CD1c-positive myeloid dendritic cell (primary cell): ENCODE measurements around the gene ATPAF2.

ENCODE experiments used
- DNase-seq: peaks from one replicate; pipeline ENCODE4 v3.0.0-alpha.2; 2016; ENCODE audit errors: extremely low spot score

The ATPAF2 gene

DNA sequence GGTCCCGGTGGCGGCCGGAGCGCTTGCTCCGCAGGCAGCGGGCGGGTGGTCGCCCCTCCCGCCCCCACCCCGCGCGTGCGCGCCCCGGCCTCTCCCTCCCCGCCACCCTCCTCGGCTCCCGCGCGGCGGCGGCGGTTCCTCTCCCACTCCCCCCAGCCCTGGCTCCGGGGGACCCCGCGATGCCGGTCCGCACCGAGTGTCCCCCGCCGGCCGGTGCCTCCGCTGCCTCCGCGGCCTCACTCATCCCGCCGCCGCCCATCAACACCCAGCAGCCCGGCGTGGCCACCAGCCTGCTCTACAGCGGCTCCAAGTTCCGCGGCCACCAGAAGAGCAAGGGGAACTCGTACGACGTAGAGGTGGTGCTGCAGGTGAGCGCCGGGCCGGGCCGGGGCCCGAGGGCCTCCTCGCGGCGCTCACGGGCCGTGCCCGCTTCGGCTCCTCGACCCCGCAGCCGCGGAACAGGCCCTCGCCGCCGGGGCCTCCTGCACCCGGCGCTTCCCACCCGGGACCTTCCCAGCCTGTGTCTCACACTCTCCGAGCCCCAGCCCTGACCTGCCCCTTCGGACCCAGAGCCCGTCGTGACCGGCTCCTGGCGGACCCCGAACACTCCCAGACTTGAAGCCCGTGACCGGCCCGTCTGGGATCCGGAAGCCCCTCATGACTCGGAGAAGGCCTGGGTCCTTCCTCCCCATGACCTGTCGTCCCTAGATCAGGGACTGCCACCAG lies 730 bp upstream of the ATPAF2 start:
- no peak for DNase-seq

DNA sequence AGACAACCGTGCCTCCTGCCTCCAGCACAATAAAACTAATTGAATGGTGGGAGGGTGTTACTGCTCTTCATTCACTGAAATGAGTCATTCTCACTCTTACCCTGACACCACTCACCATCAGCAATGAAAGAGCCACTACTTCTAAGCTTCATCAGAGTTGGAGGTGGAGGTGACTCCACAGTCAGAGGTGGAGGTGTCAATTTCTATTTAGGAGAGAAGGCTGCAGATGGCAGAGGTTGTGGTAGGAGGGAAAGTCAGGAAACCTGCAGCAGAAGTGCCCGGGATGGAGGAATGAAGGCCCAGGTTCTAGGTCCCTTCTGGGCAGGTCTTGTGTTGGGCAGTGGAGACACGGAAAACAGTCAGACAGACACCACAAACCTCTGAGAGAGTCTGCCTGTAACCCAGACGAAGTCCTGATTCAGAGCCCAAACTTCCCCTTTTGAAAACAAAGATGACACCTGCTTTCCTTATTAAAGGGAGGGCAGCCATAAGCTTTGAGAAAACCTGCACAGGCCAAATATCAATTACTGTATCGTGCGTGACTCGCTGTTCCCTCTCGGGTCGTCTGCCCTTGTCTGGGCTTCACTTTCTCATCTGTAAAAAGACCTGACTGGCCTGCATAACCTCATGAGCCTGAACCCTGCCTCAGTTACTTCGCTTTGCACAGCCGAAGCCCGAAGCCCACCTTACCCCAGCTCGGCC lies 668 bp downstream of the ATPAF2 start:
- peak; percentile 74 for DNase-seq

DNA sequence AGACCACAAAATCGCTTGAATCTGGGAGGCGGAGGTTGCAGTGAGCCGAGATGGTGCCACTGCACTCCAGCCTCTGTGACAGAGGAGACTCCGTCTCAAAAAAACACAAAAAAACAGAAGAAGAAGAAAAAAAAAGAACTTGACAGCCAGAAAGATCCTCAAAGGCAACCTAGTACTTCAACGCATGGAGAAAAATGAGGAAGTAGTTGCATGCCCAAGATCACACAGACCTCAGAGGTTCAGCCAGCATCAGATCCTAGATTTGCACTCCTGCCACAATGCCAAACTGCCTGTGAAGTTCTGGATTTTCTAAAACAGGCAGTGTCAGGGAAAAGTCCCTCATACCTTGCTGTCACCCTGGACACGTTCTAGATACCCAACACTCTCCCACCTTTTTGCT lies 1.5 kb downstream of the ATPAF2 start:
- DNase-seq: peak; percentile 76

GRCh38 chr17:18035704-18036103 lies 3.3 kb downstream of the ATPAF2 start:
- DNase-seq: no peak

GRCh38 chr17:18033442-18034099 lies 5.4 kb downstream of the ATPAF2 start:
- DNase-seq: peak; percentile 92

DNA sequence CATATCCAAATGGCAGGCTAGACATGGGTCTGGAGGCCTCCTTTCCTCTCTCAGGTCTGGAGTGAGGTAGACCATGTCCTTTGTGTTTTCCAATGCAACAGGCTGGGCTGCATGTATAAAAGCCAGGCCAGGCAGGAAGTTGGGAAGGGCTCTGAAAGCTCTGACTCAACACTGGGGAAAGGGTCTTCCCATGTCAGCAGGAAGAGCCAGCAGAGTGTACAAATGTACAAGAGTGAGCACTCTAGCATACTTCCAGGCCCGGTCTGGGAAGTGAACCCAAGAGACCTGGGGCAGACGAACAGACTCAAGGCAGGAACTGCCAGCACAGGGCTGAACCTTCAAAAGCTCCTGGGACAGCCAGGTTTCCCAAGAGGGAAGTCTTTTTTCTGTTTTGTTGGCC lies 7.0 kb downstream of the ATPAF2 start:
- peak; percentile 15 for DNase-seq

- no peak for DNase-seq
Measured at GRCh38 chr17:18028952-18029540, 9.9 kb downstream of the ATPAF2 start.

DNA sequence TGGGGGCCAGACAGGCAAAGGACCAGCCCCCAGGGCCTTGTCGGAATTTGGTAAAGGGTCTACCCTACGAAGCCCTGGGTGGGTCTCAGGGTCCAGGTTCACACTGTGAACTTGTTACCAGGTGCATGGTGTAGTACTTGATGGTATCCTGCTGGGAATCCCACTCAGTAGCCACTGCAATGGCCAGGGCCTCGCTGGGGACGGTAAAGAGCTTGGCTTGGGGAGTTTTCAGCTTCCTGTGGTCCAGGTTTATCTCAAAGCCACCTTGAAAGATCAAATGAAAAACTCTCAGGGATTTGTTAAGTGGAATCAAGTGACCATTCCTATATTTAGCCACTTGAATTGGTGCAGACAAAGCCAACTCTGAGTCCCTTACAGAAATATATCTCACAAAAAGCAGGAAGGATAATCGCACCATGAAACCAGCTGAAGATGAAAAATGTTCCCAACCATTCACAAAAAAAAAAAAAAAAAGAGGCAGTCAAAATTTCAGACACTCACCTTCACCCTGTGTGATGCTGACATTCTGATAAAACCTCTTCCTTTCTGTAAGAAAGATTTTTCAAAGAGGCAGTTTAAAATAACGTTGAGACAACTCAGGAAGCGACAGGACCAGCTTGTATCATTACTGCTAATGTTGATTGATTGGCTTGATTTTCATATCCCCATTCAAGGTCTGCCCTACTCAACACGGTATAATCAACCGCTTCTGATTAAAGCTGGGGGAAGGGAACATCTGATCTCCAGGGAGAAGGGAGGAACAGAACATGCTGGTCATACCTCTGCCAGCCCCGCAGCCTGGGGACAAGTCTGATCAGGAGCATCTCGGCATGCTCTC lies 10.6 kb downstream of the ATPAF2 start:
- no peak for DNase-seq

DNA sequence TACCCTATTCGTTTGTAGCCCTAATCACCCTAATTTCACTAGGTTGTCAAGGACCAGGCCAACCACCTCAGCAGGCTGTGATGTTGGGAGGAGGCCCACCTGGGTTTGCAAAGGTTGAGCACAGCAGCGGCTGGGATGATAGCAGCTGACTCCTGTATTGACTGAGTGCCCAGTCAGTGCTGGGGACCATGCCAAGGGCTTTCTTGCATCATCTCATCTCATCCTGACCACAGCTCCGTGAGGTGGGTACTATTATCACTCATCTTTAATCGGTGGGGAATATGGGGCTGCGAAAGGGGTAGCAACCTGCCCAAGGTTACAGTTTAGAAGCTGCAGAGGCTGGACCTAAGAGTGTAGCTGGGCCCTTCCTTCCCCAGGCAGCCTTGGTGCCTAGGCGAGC lies 11.7 kb downstream of the ATPAF2 start:
- DNase-seq: no peak

GRCh38 chr17:18025945-18026776 lies 12.8 kb downstream of the ATPAF2 start:
- DNase-seq: peak; percentile 52

GRCh38 chr17:18025241-18025944 lies 13.6 kb downstream of the ATPAF2 start:
- peak; percentile 69 for DNase-seq

- no peak for DNase-seq
Measured at GRCh38 chr17:18021372-18021771, 17.6 kb downstream of the ATPAF2 start.

GRCh38 chr17:18020971-18021370 lies 18.0 kb downstream of the ATPAF2 start:
- DNase-seq: no peak

GRCh38 chr17:18019838-18020154 lies 19.2 kb downstream of the ATPAF2 start:
- no peak for DNase-seq

GRCh38 chr17:18018411-18018921 lies 20.5 kb downstream of the ATPAF2 start:
- DNase-seq: no peak

- DNase-seq: no peak
Measured at GRCh38 chr17:18017958-18018357, 21.0 kb downstream of the ATPAF2 start.

DNA sequence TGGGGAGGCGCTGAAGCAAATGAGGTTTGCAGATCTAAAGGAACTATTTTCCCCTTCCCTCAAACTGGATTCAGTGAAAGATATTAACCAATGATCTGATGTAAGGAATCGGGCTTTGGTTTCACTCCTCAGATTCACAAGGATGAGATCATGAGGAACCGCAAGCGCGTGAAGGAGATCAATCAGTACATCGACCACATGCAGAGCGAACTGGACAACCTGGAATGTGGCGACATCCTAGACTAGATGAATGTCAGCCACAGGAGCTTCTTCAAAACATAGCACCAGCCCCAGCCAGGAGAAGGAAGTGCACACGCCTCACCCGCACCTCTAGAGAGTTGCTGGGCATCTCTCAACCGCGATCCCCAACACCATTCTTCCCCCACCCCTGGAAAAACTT lies 22.5 kb downstream of the ATPAF2 start:
- no peak for DNase-seq

- DNase-seq: no peak
Measured at GRCh38 chr17:18015593-18015992, 23.4 kb downstream of the ATPAF2 start.

GRCh38 chr17:18014006-18014405 lies 25.0 kb downstream of the ATPAF2 start:
- no peak for DNase-seq

GRCh38 chr17:18011286-18011685 lies 27.7 kb downstream of the ATPAF2 start:
- DNase-seq: no peak
